NK-92 (cell line): ENCODE measurements around the gene MEPE.

Experiments used
- DNase-seq: peaks from one replicate; lab custom pipeline; 2025; ENCODE audit not compliant: unreplicated experiment; lab: John Stamatoyannopoulos, UW

Gene MEPE

GRCh38 chr4:87839592-87839946, 6.8 kb downstream of the MEPE start:
- DNase-seq = no peak

- DNase-seq = no peak
These were observed 7.4 kb downstream of the MEPE start for GRCh38 chr4:87840149-87840548.

- no peak for DNase-seq
These were observed 11.2 kb downstream of the MEPE start for GRCh38 chr4:87843936-87844335.

- DNase-seq = no peak
These were observed 11.7 kb downstream of the MEPE start for GRCh38 chr4:87844452-87844851.

- DNase-seq = no peak
These were observed 13.5 kb downstream of the MEPE start for GRCh38 chr4:87846226-87846625.

GRCh38 chr4:87848622-87849351, 16.0 kb downstream of the MEPE start:
- DNase-seq = no peak

GRCh38 chr4:87849612-87850011, 16.8 kb downstream of the MEPE start:
- DNase-seq = no peak

GRCh38 chr4:87851332-87851731, 18.6 kb downstream of the MEPE start:
- DNase-seq = no peak

- no peak for DNase-seq
These were observed 19.2 kb downstream of the MEPE start for GRCh38 chr4:87851953-87852352.

GRCh38 chr4:87853108-87853507, 20.3 kb downstream of the MEPE start:
- no peak for DNase-seq

- no peak for DNase-seq
These were observed 21.1 kb downstream of the MEPE start for GRCh38 chr4:87853891-87854290.

- DNase-seq = no peak
These were observed 22.8 kb downstream of the MEPE start for GRCh38 chr4:87855559-87855958.

- no peak for DNase-seq
These were observed 24.0 kb downstream of the MEPE start for GRCh38 chr4:87856816-87857215.

GRCh38 chr4:87857789-87858188, 25.0 kb downstream of the MEPE start:
- no peak for DNase-seq

- no peak for DNase-seq
These were observed 29.5 kb downstream of the MEPE start for GRCh38 chr4:87862236-87862635.

- DNase-seq = no peak
These were observed 30.7 kb downstream of the MEPE start for GRCh38 chr4:87863486-87863885.

GRCh38 chr4:87864321-87864720, 31.6 kb downstream of the MEPE start:
- no peak for DNase-seq

GRCh38 chr4:87865288-87865687, 32.5 kb downstream of the MEPE start:
- DNase-seq = no peak

- no peak for DNase-seq
These were observed 33.3 kb downstream of the MEPE start for GRCh38 chr4:87865960-87866598.

GRCh38 chr4:87868522-87868921, 35.8 kb downstream of the MEPE start:
- DNase-seq = no peak

- DNase-seq = no peak
These were observed 39.3 kb downstream of the MEPE start for GRCh38 chr4:87872028-87872427.

- DNase-seq = no peak
These were observed 42.4 kb downstream of the MEPE start for GRCh38 chr4:87875191-87875590.

- DNase-seq = no peak
These were observed 47.3 kb downstream of the MEPE start for GRCh38 chr4:87880106-87880505.
